ENCODE measurements around the gene CCDC88B. TPM values are rescaled to one million over a fixed set of nuclear protein-coding genes. Genes with fewer than 3 reads are reported as not detected.

CCDC88B gene
- total and polyA plus RNA-seq, 2 experiments from 2014 or later, result 6.8 to 12.1 TPM

DNA sequence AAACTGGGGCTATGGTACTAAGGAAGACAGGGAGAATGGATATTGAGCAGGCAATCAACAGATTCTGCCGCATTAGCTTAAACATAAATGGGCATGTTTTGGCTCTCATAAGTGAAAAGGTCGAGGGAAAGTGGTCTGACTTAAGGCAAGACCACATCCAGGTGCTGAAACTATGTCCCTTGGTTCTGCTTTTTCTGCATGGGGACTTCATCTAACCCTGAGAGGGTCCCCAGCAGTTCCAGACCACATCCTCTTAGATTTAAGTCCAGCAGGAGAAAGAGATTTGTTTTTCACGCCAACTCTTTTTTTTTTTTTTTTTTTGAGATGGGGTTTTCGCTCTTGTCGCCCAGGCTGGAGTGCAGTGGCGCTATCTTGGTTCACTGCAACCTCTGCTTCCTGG lies 24.4 kb downstream of the CCDC88B start:
- Mint-ChIP-seq H3K9me3 (no peaks in the 10 kb centered on the region), H3K4me1 (peaks cover 13% of the 10 kb centered on the region), H3K27me3 (ENCODE audit: insufficient read depth, low read depth, poor library complexity) (peaks cover 23% of the 10 kb centered on the region), H3K36me3 (ENCODE audit: low read depth) (peaks cover 30% of the 10 kb centered on the region), H3K27ac (no peak overlapping the region), H3K4me3 (no peak overlapping the region)
- no peak overlapping the region for H3K4me2 ChIP-seq
- 0 out of 2 replicates have a peak, but pooled peaks cover 11% of the 10 kb centered on the region for H3F3A ChIP-seq (replicated peaks; ENCODE audit: low read depth)
- H3K4me1 ChIP-seq (ENCODE audit: insufficient read depth), result peaks cover 11% of the 10 kb centered on the region
- no peak for TF ChIP-seq POLR2AphosphoS5 (IDR thresholded peaks at IDR 0.05; ENCODE audit: low read depth)
- no peaks in the 10 kb centered on the region; the same call in 1 of the 2 replicates for H4K20me1 ChIP-seq (replicated peaks; ENCODE audit: insufficient read depth)
- no peaks in the 10 kb centered on the region for H3K79me2 ChIP-seq (replicated peaks; ENCODE audit: insufficient read depth)
- no peak overlapping the region for H3K4me3 ChIP-seq
- no peak overlapping the region for H2AFZ ChIP-seq
- H3K27ac ChIP-seq (ENCODE audit: low read depth), result no peak overlapping the region
- no peaks in the 10 kb centered on the region for H3K36me3 ChIP-seq (ENCODE audit: insufficient read depth)
- no peak for ATAC-seq
- H3K9me2 ChIP-seq (ENCODE audit: insufficient read depth), result no peaks in the 10 kb centered on the region
- no peak for DNase-seq (ENCODE audit: low spot score)
- H3K27me3 ChIP-seq (ENCODE audit: insufficient read depth), result peaks cover 10% of the 10 kb centered on the region; the same call in 1 of the 2 replicates

DNA sequence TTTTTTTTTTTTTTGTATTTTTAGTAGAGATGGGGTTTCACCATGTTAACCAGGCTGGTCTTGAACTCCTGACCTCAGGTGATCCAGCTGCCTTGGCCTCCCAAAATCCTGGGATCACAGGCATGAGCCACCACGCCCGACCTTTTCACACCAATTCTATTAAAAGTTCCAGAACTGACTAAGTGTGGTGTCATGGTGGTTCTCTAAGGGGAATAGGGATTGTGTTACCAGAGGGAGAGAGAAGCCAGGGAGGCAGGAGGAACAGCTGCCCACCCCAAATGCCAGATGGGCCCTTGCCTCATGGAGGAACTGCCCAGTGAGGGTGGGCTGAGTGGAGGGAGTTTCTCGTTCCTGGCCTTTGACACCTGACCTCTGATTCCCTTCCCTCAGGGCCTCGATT lies 24.9 kb downstream of the CCDC88B start:
- no peak for ATAC-seq
- Histone ChIP-seq H3K4me3 (no peak overlapping the region), H3K36me3 (ENCODE audit: insufficient read depth) (no peaks in the 10 kb centered on the region), H3K79me2 (replicated peaks; ENCODE audit: insufficient read depth) (no peaks in the 10 kb centered on the region), H3K4me2 (no peak overlapping the region), H3K9me2 (ENCODE audit: insufficient read depth) (no peaks in the 10 kb centered on the region), H3K27me3 (ENCODE audit: insufficient read depth) (peaks cover 6% of the 10 kb centered on the region; the same call in 1 of the 2 replicates), H4K20me1 (replicated peaks; ENCODE audit: insufficient read depth) (no peaks in the 10 kb centered on the region; the same call in 1 of the 2 replicates), H2AFZ (no peak overlapping the region), H3K4me1 (ENCODE audit: insufficient read depth) (peaks cover 11% of the 10 kb centered on the region), H3F3A (replicated peaks; ENCODE audit: low read depth) (0 out of 2 replicates have a peak, but pooled peaks cover 11% of the 10 kb centered on the region), H3K27ac (ENCODE audit: low read depth) (no peak overlapping the region)
- Mint-ChIP-seq H3K27ac (no peak overlapping the region), H3K9me3 (no peaks in the 10 kb centered on the region), H3K4me3 (no peak overlapping the region), H3K4me1 (peaks cover 10% of the 10 kb centered on the region), H3K27me3 (ENCODE audit: insufficient read depth, low read depth, poor library complexity) (peaks cover 20% of the 10 kb centered on the region), H3K36me3 (ENCODE audit: low read depth) (peaks cover 32% of the 10 kb centered on the region)
- no peak for DNase-seq (ENCODE audit: low spot score)
- TF ChIP-seq NANOG (IDR thresholded peaks at IDR 0.05; ENCODE audit: borderline replicate concordance), result no peak
- TF ChIP-seq EZH2 (IDR thresholded peaks at IDR 0.05; ENCODE audit: low read depth, unreplicated experiment), result no peak
- TF ChIP-seq, protein P1, sequence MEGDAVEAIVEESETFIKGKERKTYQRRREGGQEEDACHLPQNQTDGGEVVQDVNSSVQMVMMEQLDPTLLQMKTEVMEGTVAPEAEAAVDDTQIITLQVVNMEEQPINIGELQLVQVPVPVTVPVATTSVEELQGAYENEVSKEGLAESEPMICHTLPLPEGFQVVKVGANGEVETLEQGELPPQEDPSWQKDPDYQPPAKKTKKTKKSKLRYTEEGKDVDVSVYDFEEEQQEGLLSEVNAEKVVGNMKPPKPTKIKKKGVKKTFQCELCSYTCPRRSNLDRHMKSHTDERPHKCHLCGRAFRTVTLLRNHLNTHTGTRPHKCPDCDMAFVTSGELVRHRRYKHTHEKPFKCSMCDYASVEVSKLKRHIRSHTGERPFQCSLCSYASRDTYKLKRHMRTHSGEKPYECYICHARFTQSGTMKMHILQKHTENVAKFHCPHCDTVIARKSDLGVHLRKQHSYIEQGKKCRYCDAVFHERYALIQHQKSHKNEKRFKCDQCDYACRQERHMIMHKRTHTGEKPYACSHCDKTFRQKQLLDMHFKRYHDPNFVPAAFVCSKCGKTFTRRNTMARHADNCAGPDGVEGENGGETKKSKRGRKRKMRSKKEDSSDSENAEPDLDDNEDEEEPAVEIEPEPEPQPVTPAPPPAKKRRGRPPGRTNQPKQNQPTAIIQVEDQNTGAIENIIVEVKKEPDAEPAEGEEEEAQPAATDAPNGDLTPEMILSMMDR (conservative IDR thresholded peaks at IDR 0.05; ENCODE audit: low read depth in 2 of 2), result no peak
- no peak for TF ChIP-seq JUNB (IDR thresholded peaks at IDR 0.05; ENCODE audit: unreplicated experiment)
- TF ChIP-seq ZNF331 (CRISPR knock-in tag; IDR thresholded peaks at IDR 0.05; ENCODE audit: low read depth), result no peak
- TF ChIP-seq POLR2AphosphoS5 (IDR thresholded peaks at IDR 0.05; ENCODE audit: low read depth), result no peak
- TF ChIP-seq, protein P2, sequence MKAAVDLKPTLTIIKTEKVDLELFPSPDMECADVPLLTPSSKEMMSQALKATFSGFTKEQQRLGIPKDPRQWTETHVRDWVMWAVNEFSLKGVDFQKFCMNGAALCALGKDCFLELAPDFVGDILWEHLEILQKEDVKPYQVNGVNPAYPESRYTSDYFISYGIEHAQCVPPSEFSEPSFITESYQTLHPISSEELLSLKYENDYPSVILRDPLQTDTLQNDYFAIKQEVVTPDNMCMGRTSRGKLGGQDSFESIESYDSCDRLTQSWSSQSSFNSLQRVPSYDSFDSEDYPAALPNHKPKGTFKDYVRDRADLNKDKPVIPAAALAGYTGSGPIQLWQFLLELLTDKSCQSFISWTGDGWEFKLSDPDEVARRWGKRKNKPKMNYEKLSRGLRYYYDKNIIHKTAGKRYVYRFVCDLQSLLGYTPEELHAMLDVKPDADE (IDR thresholded peaks at IDR 0.05), result no peak
- TF ChIP-seq CREB1 (CRISPR knock-in tag; IDR thresholded peaks at IDR 0.05; ENCODE audit: low read depth), result no peak
- no peak for TF ChIP-seq STAT1 (IDR thresholded peaks at IDR 0.05; ENCODE audit: unreplicated experiment)
- no peak for TF ChIP-seq REST (IDR thresholded peaks at IDR 0.05; ENCODE audit: unreplicated experiment)
- no peak for TF ChIP-seq ZNF114 (CRISPR knock-in tag; IDR thresholded peaks at IDR 0.05)
- TF ChIP-seq EZH2phosphoT487 (IDR thresholded peaks at IDR 0.05; ENCODE audit: unreplicated experiment), result no peak
